GM23338 (cell line): ENCODE results near the gene SF3B1. TPM values are rescaled to one million over a fixed set of nuclear protein-coding genes. Genes with fewer than 3 reads are reported as not detected.

Experiments
- ATAC-seq: fragments of 200-7000 bp; cut with Tn5 transposase; 3 replicates; pipeline ENCODE4 v1.9.1; 2020
- DNase-seq: peaks from one replicate; pipeline ENCODE4 v3.0.0-alpha.2; 2015; ENCODE audit warnings: low spot score
- H2AFZ ChIP-seq: fragments of 200-600 bp; sonication (generic); 2 replicates; pipeline ENCODE4 v1.8.0; 2016; ENCODE audit warnings: antibody characterized with exemption, mild to moderate bottlenecking, moderate library complexity
- H3F3A ChIP-seq: fragments of 200-600 bp; sonication (generic); replicated peaks from 2 replicates; pipeline ENCODE4 v1.8.0; 2017; ENCODE audit warnings: antibody characterized with exemption, mixed run types, low read depth
- H3K27ac ChIP-seq: fragments of 200-600 bp; sonication (generic); 2 replicates; pipeline ENCODE4 v1.6.1; 2016; ENCODE audit warnings: low read depth
- H3K27me3 ChIP-seq: fragments of 200-600 bp; sonication (generic); 2 replicates; pipeline ENCODE4 v1.8.0; 2016; ENCODE audit warnings: mild to moderate bottlenecking, mixed run types, moderate library complexity; ENCODE audit not compliant: insufficient read depth
- H3K36me3 ChIP-seq: fragments of 200-600 bp; sonication (generic); 2 replicates; pipeline ENCODE4 v1.8.0; 2016; ENCODE audit warnings: mild to moderate bottlenecking; ENCODE audit not compliant: insufficient read depth
- H3K4me1 ChIP-seq: fragments of 200-600 bp; sonication (generic); 2 replicates; pipeline ENCODE4 v1.8.0; 2016; ENCODE audit warnings: mild to moderate bottlenecking, moderate library complexity; ENCODE audit not compliant: insufficient read depth
- H3K4me2 ChIP-seq: fragments of 200-600 bp; sonication (generic); 2 replicates; pipeline ENCODE4 v1.7.1; 2017; ENCODE audit warnings: mixed run types
- H3K4me3 ChIP-seq: fragments of 200-600 bp; sonication (generic); 2 replicates; pipeline ENCODE4 v1.6.1; 2016; ENCODE audit warnings: mixed run types
- H3K79me2 ChIP-seq: fragments of 200-600 bp; sonication (generic); replicated peaks from 2 replicates; pipeline ENCODE4 v1.8.0; 2017; ENCODE audit warnings: mild to moderate bottlenecking; ENCODE audit not compliant: insufficient read depth
- H3K9me2 ChIP-seq: fragments of 200-600 bp; sonication (generic); 2 replicates; pipeline ENCODE4 v1.8.0; 2017; ENCODE audit not compliant: insufficient read depth
- H4K20me1 ChIP-seq: fragments of 200-600 bp; sonication (generic); replicated peaks from 2 replicates; pipeline ENCODE4 v1.8.0; 2017; ENCODE audit warnings: mild to moderate bottlenecking; ENCODE audit not compliant: insufficient read depth
- H3K27ac Mint-ChIP-seq: 2 replicates; pipeline ENCODE4 v1.8.0; 2020; ENCODE audit warnings: inconsistent platforms, mild to moderate bottlenecking, moderate library complexity, mixed read lengths
- H3K27me3 Mint-ChIP-seq: 3 replicates; pipeline ENCODE4 v1.8.0; 2022; ENCODE audit warnings: low read depth, mild to moderate bottlenecking, moderate library complexity, mixed read lengths, inconsistent platforms; ENCODE audit not compliant: insufficient read depth, poor library complexity
- H3K36me3 Mint-ChIP-seq: 3 replicates; pipeline ENCODE4 v1.8.0; 2021; ENCODE audit warnings: low read depth, mild to moderate bottlenecking, inconsistent platforms, moderate library complexity, mixed read lengths
- H3K4me1 Mint-ChIP-seq: 3 replicates; pipeline ENCODE4 v1.8.0; 2020; ENCODE audit warnings: mild to moderate bottlenecking, inconsistent platforms, mixed read lengths
- H3K4me3 Mint-ChIP-seq: 3 replicates; pipeline ENCODE4 v1.8.0; 2021; ENCODE audit warnings: moderate library complexity, mild to moderate bottlenecking, inconsistent platforms, mixed read lengths
- H3K9me3 Mint-ChIP-seq: 3 replicates; pipeline ENCODE4 v1.8.0; 2020; ENCODE audit warnings: moderate library complexity, mild to moderate bottlenecking, inconsistent platforms, mixed read lengths
- CREB1 ChIP-seq: fragments of 250-450 bp; sonication (Bioruptor Pico); IDR thresholded peaks from 2 replicates; pipeline ENCODE4 v1.5.0; 2020; ENCODE audit warnings: low read depth, mild to moderate bottlenecking, moderate library complexity
- ETS1 ChIP-seq: IDR thresholded peaks from 2 replicates; pipeline ENCODE4 v1.6.1; 2016; ENCODE audit warnings: antibody characterized with exemption
- EZH2 ChIP-seq: fragments of 200-600 bp; sonication (generic); IDR thresholded peaks from one replicate; pipeline ENCODE4 v1.8.0; 2017; ENCODE audit warnings: antibody characterized with exemption, mild to moderate bottlenecking, low read depth; ENCODE audit not compliant: unreplicated experiment
- EZH2phosphoT487 ChIP-seq: fragments of 200-600 bp; sonication (generic); IDR thresholded peaks from one replicate; pipeline ENCODE4 v1.8.1; 2018; ENCODE audit warnings: antibody characterized with exemption; ENCODE audit not compliant: unreplicated experiment
- JUNB ChIP-seq: IDR thresholded peaks from one replicate; pipeline ENCODE4 v1.6.1; 2016; ENCODE audit warnings: antibody characterized with exemption; ENCODE audit not compliant: unreplicated experiment
- NANOG ChIP-seq: IDR thresholded peaks from 2 replicates; pipeline ENCODE4 v1.6.1; 2016; ENCODE audit warnings: antibody characterized with exemption, borderline replicate concordance
- POLR2AphosphoS5 ChIP-seq: IDR thresholded peaks from 2 replicates; pipeline ENCODE4 v1.6.1; 2016; ENCODE audit warnings: antibody characterized with exemption, low read depth
- STAT1 ChIP-seq: IDR thresholded peaks from one replicate; pipeline ENCODE4 v1.6.1; 2016; ENCODE audit warnings: antibody characterized with exemption; ENCODE audit not compliant: unreplicated experiment
- ZNF114 ChIP-seq: fragments of 250-450 bp; sonication (Bioruptor Pico); IDR thresholded peaks from 2 replicates; pipeline ENCODE4 v1.5.0; 2020; ENCODE audit warnings: mild to moderate bottlenecking, moderate library complexity
- ZNF331 ChIP-seq: fragments of 250-450 bp; sonication (Bioruptor Pico); IDR thresholded peaks from 2 replicates; pipeline ENCODE4 v1.5.0; 2020; ENCODE audit warnings: low read depth, mild to moderate bottlenecking, moderate library complexity
- ZNF462 ChIP-seq: fragments of 250-450 bp; sonication (Bioruptor Pico); IDR thresholded peaks from 2 replicates; pipeline ENCODE4 v1.5.0; 2020; ENCODE audit warnings: mild to moderate bottlenecking, moderate library complexity
- polyA plus RNA-seq: library from polyadenylated mRNA; unstranded; fragments of >200 nt; fragmentation: Nextera tagmentation; extraction: Ambion mirVana; gene quantifications from 2 replicates; pipeline ENCODE4 v1.2.1, GENCODE V29; 2016
- total RNA-seq: library from RNA; depleted of rRNA; stranded (reverse); fragments of >200 nt; shearing (Covaris generic); gene quantifications from 2 replicates; pipeline ENCODE4 v1.2.3, GENCODE V29; 2014
- TF ChIP-seq, protein P1 (sequence below), 2 experiments: fragments of 200-600 bp in 1 of 2; sonication (generic) in 1 of 2; conservative IDR thresholded peaks; 2 replicates each; pipeline versions ENCODE4 v1.5.1 to v1.6.1; 2016 to 2017; ENCODE audit warnings: antibody characterized with exemption in 2 of 2, low read depth in 2 of 2, mild to moderate bottlenecking in 2 of 2, moderate library complexity in 1 of 2
- TF ChIP-seq, protein P2 (sequence below): IDR thresholded peaks from one replicate; pipeline ENCODE4 v1.6.1; 2018; ENCODE audit warnings: antibody characterized with exemption; ENCODE audit not compliant: unreplicated experiment

SF3B1 gene
- total and polyA plus RNA-seq, 2 experiments from 2014 or later, result 238 to 340 TPM

- Mint-ChIP-seq H3K4me3 (no peak overlapping the region), H3K4me1 (peaks cover 9% of the 10 kb centered on the region; the same call in 2 of the 3 replicates), H3K9me3 (no peaks in the 10 kb centered on the region), H3K36me3 (peaks cover 50% of the 10 kb centered on the region), H3K27ac (no peak overlapping the region), H3K27me3 (no peaks in the 10 kb centered on the region)
- H3K27ac ChIP-seq, result no peak overlapping the region
- peaks cover 31% of the 10 kb centered on the region for H3K36me3 ChIP-seq
- DNase-seq (no peak), ATAC-seq (no peak)
- H3K4me1 ChIP-seq, result no peaks in the 10 kb centered on the region
- H3K4me2 ChIP-seq, result no peak overlapping the region
- no peaks in the 10 kb centered on the region for H3K79me2 ChIP-seq
- H3K27me3 ChIP-seq, result no peaks in the 10 kb centered on the region
- peaks cover 2% of the 10 kb centered on the region; the same call in 1 of the 2 replicates for H4K20me1 ChIP-seq
- TF ChIP-seq ZNF114 (CRISPR knock-in tag) (no peak), STAT1 (no peak), EZH2phosphoT487 (no peak), EZH2 (no peak), CREB1 (CRISPR knock-in tag) (no peak), POLR2AphosphoS5 (no peak), ETS1 (no peak), ZNF462 (CRISPR knock-in tag) (no peak), ZNF331 (CRISPR knock-in tag) (no peak), JUNB (no peak), NANOG (no peak)
- TF ChIP-seq, protein P1, sequence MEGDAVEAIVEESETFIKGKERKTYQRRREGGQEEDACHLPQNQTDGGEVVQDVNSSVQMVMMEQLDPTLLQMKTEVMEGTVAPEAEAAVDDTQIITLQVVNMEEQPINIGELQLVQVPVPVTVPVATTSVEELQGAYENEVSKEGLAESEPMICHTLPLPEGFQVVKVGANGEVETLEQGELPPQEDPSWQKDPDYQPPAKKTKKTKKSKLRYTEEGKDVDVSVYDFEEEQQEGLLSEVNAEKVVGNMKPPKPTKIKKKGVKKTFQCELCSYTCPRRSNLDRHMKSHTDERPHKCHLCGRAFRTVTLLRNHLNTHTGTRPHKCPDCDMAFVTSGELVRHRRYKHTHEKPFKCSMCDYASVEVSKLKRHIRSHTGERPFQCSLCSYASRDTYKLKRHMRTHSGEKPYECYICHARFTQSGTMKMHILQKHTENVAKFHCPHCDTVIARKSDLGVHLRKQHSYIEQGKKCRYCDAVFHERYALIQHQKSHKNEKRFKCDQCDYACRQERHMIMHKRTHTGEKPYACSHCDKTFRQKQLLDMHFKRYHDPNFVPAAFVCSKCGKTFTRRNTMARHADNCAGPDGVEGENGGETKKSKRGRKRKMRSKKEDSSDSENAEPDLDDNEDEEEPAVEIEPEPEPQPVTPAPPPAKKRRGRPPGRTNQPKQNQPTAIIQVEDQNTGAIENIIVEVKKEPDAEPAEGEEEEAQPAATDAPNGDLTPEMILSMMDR (conservative IDR thresholded peaks at IDR 0.05; ENCODE audit: low read depth in 2 of 2), result no peak
- TF ChIP-seq, protein P2, sequence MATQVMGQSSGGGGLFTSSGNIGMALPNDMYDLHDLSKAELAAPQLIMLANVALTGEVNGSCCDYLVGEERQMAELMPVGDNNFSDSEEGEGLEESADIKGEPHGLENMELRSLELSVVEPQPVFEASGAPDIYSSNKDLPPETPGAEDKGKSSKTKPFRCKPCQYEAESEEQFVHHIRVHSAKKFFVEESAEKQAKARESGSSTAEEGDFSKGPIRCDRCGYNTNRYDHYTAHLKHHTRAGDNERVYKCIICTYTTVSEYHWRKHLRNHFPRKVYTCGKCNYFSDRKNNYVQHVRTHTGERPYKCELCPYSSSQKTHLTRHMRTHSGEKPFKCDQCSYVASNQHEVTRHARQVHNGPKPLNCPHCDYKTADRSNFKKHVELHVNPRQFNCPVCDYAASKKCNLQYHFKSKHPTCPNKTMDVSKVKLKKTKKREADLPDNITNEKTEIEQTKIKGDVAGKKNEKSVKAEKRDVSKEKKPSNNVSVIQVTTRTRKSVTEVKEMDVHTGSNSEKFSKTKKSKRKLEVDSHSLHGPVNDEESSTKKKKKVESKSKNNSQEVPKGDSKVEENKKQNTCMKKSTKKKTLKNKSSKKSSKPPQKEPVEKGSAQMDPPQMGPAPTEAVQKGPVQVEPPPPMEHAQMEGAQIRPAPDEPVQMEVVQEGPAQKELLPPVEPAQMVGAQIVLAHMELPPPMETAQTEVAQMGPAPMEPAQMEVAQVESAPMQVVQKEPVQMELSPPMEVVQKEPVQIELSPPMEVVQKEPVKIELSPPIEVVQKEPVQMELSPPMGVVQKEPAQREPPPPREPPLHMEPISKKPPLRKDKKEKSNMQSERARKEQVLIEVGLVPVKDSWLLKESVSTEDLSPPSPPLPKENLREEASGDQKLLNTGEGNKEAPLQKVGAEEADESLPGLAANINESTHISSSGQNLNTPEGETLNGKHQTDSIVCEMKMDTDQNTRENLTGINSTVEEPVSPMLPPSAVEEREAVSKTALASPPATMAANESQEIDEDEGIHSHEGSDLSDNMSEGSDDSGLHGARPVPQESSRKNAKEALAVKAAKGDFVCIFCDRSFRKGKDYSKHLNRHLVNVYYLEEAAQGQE, result no peak
- H2AFZ ChIP-seq, result no peak overlapping the region
- no peaks in the 10 kb centered on the region for H3F3A ChIP-seq
- no peak overlapping the region for H3K4me3 ChIP-seq
- H3K9me2 ChIP-seq, result no peaks in the 10 kb centered on the region
These were observed 43.6 kb downstream of the SF3B1 start for GRCh38 chr2:197391220-197391717.
